OCI-LY7 (cell line): Measurements from ENCODE around the gene NINL.

Source experiments
- EZH2phosphoT487 ChIP-seq: fragments of 200-600 bp; sonication (generic); IDR thresholded peaks from 2 replicates; pipeline ENCODE4 v1.6.1; 2018; ENCODE audit warnings: low read depth, borderline replicate concordance, mild to moderate bottlenecking, mixed run types, antibody characterized with exemption, low read length, moderate library complexity, mixed read lengths
- TF ChIP-seq, protein P1 (sequence below): fragments of 200-600 bp; sonication (generic); conservative IDR thresholded peaks from 2 replicates; pipeline ENCODE4 v1.5.1; 2014; ENCODE audit warnings: mild to moderate bottlenecking, antibody characterized with exemption, low read length, moderate library complexity, mixed read lengths

GRCh38 chr20:25517124-25517523 lies 68.2 kb downstream of the NINL start:
- TF ChIP-seq, protein P1, sequence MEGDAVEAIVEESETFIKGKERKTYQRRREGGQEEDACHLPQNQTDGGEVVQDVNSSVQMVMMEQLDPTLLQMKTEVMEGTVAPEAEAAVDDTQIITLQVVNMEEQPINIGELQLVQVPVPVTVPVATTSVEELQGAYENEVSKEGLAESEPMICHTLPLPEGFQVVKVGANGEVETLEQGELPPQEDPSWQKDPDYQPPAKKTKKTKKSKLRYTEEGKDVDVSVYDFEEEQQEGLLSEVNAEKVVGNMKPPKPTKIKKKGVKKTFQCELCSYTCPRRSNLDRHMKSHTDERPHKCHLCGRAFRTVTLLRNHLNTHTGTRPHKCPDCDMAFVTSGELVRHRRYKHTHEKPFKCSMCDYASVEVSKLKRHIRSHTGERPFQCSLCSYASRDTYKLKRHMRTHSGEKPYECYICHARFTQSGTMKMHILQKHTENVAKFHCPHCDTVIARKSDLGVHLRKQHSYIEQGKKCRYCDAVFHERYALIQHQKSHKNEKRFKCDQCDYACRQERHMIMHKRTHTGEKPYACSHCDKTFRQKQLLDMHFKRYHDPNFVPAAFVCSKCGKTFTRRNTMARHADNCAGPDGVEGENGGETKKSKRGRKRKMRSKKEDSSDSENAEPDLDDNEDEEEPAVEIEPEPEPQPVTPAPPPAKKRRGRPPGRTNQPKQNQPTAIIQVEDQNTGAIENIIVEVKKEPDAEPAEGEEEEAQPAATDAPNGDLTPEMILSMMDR: no peak
- no peak for TF ChIP-seq EZH2phosphoT487
